SK-N-SH (cell line): Measurements from ENCODE around the gene PLEKHD1. TPM values are rescaled to one million over a fixed set of nuclear protein-coding genes. Genes with fewer than 3 reads are reported as not detected.

ENCODE experiments used
- CTCF ChIA-PET: fragments of 300-600, 350-600 bp; formaldehyde crosslinking; extraction: SDS; loops from one replicate; lab custom pipeline; 2021; lab: Yijun Ruan, JAX
- POLR2A ChIA-PET: fragments of 350-600 bp; sonication (Branson Sonifier 250); formaldehyde crosslinking; extraction: SDS; loops from one replicate; lab custom pipeline; 2020; ENCODE audit warnings: antibody characterized with exemption, inconsistent platforms; lab: Yijun Ruan, JAX
- DNase-seq: peaks from one replicate; pipeline ENCODE4 v3.0.0; 2012
- H2AFZ ChIP-seq: fragments of 200-600 bp; sonication (generic); 2 replicates; pipeline ENCODE4 v1.8.1; 2016; ENCODE audit warnings: antibody characterized with exemption, mild to moderate bottlenecking, low read depth
- H3F3A ChIP-seq: fragments of 200-600 bp; sonication (generic); replicated peaks from 2 replicates; pipeline ENCODE3; 2016; ENCODE audit warnings: antibody characterized with exemption, mild to moderate bottlenecking; ENCODE audit not compliant: insufficient read depth
- H3K27ac ChIP-seq, 2 experiments: fragments of 200-500 bp in 1 of 2; fragments of 200-600 bp in 1 of 2; sonication (Bioruptor generic) in 1 of 2; sonication (generic), shearing (Covaris generic) in 1 of 2; 2 replicates each; pipeline versions ENCODE4 v1.5.1 to v1.6.1; 2014 to 2016; ENCODE audit warnings: low read depth in 2 of 2, inconsistent platforms in 1 of 2, low read length in 1 of 2, mild to moderate bottlenecking in 1 of 2, mixed read lengths in 1 of 2
- H3K27me3 ChIP-seq: fragments of 200-600 bp; sonication (generic), shearing (Covaris generic); 2 replicates; pipeline ENCODE4 v1.6.1; 2016; ENCODE audit warnings: mixed run types; ENCODE audit not compliant: insufficient read depth
- H3K36me3 ChIP-seq, 2 experiments: fragments of 200-500 bp in 1 of 2; fragments of 200-600 bp in 1 of 2; sonication (Bioruptor generic) in 1 of 2; sonication (generic) in 1 of 2; replicated peaks in 1 of 2; 2 replicates each; pipeline versions ENCODE3 to v1.5.1; 2014 to 2016; ENCODE audit warnings: low read length in 1 of 2, mild to moderate bottlenecking in 1 of 2; ENCODE audit not compliant: insufficient read depth in 2 of 2, control insufficient read depth in 1 of 2
- H3K4me1 ChIP-seq, 2 experiments: fragments of 200-500 bp in 1 of 2; fragments of 200-600 bp in 1 of 2; sonication (Bioruptor generic) in 1 of 2; sonication (generic), shearing (Covaris generic) in 1 of 2; 2 replicates each; pipeline versions ENCODE4 v1.5.1 to v1.6.1; 2014 to 2016; ENCODE audit warnings: low read depth in 1 of 2, low read length in 1 of 2, mixed run types in 1 of 2; ENCODE audit not compliant: insufficient read depth in 2 of 2, control insufficient read depth in 1 of 2
- H3K4me2 ChIP-seq: fragments of 200-600 bp; sonication (generic), shearing (Covaris generic); 2 replicates; pipeline ENCODE4 v1.6.1; 2017; ENCODE audit warnings: mixed run types
- H3K4me3 ChIP-seq, 2 experiments: fragments of 200-500 bp in 1 of 2; fragments of 200-600 bp in 1 of 2; sonication (Bioruptor generic) in 1 of 2; sonication (generic), shearing (Covaris generic) in 1 of 2; 2 replicates each; pipeline versions ENCODE4 v1.5.1 to v1.8.1; 2014 to 2016; ENCODE audit warnings: low read depth in 2 of 2, inconsistent platforms in 1 of 2, low read length in 1 of 2, mild to moderate bottlenecking in 1 of 2, mixed read lengths in 1 of 2, moderate library complexity in 1 of 2
- H3K79me2 ChIP-seq: fragments of 200-600 bp; sonication (generic); 2 replicates; pipeline ENCODE4 v1.8.1; 2017; ENCODE audit warnings: mild to moderate bottlenecking; ENCODE audit not compliant: insufficient read depth
- H3K9ac ChIP-seq: fragments of 200-600 bp; sonication (generic); 2 replicates; pipeline ENCODE4 v1.6.1; 2017; ENCODE audit warnings: mixed run types
- H3K9me2 ChIP-seq: fragments of 200-600 bp; sonication (generic); 2 replicates; pipeline ENCODE4 v1.6.1; 2017; ENCODE audit warnings: mixed run types
- H3K9me3 ChIP-seq: fragments of 200-600 bp; sonication (generic); 2 replicates; pipeline ENCODE4 v1.6.1; 2017; ENCODE audit warnings: mixed run types, mild to moderate bottlenecking, moderate library complexity
- H4K20me1 ChIP-seq: fragments of 200-600 bp; sonication (generic); 2 replicates; pipeline ENCODE4 v1.6.1; 2017; ENCODE audit warnings: mild to moderate bottlenecking, mixed run types; ENCODE audit not compliant: insufficient read depth
- ELF1 ChIP-seq: IDR thresholded peaks from 2 replicates; pipeline ENCODE4 v1.4.0; 2012
- EP300 ChIP-seq, 2 experiments: IDR thresholded peaks; 2 replicates each; pipeline versions ENCODE4 v1.4.0 to v1.6.1; 2012; ENCODE audit warnings: borderline replicate concordance in 1 of 2, low read depth in 1 of 2, low read length in 1 of 2
- SMC3 ChIP-seq: IDR thresholded peaks from 2 replicates; pipeline ENCODE4 v1.6.1; 2012; ENCODE audit warnings: low read depth, low read length, improper control_type of control experiment
- YY1 ChIP-seq: IDR thresholded peaks from 2 replicates; pipeline ENCODE4 v1.4.0; 2012; ENCODE audit warnings: low read depth, mild to moderate bottlenecking
- ZBTB33 ChIP-seq: IDR thresholded peaks from 2 replicates; pipeline ENCODE4 v1.4.0; 2012; ENCODE audit warnings: low read depth, borderline replicate concordance
- WGBS: methylation state at CpG from one replicate; pipeline ENCODE4 v1.1.6; 2017; ENCODE audit warnings: low lambda C conversion rate; 5-methylcytosine and 5-hydroxymethylcytosine counted together
- polyA plus RNA-seq, 3 experiments: library from polyadenylated mRNA; depleted of rRNA; stranded (reverse); fragments of >200 nt; gene quantifications; 2 replicates each; pipeline ENCODE4 v1.2.3, GENCODE V29; 2012
- TF ChIP-seq, protein P1 (sequence below): IDR thresholded peaks from 2 replicates; pipeline ENCODE4 v1.4.0; 2012; ENCODE audit warnings: low read depth
- TF ChIP-seq, protein P2 (sequence below): IDR thresholded peaks from 2 replicates; pipeline ENCODE4 v1.6.1; 2012; ENCODE audit warnings: mild to moderate bottlenecking, low read depth, low read length, moderate library complexity
- TF ChIP-seq, protein P3 (sequence below): fragments of 200-600 bp; sonication (generic); IDR thresholded peaks from 2 replicates; pipeline ENCODE4 v1.6.1; 2017; ENCODE audit warnings: antibody characterized with exemption, mild to moderate bottlenecking, moderate library complexity

PLEKHD1 gene
- polyA plus RNA-seq, 1 of the 3 experiments (the other 2 are of a cell fraction) = 0.05 TPM

DNA sequence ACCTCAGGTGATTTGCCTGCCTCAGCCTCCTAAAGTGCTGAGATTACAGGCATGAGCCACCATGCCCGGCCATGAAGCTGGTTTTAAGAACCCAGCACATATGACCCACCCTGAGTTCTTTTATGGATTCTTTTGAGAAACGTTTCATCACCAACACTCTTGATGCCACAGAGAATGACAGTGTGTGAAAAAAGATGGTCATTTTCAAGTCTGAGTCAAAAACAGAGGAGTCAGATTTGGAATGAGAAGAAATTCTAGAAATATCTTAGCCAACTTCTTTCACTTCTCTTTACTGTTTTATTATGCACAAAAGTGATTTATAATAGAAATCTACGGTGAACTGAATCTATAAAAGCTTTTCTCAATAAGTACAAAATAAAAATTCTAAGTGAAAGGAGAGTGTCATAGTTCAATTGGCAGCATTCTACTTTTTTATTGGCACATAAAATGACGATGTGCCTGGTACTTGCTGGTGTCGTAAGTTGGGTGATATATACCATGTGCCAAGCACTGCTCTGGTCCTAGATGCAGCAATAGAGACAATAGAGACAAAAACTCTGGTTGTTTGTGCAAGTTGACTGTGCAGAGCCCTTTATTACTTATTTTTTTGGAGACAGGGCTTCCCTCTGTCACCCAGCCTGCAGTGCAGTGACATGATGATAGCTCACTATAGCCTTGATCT, 56.3 kb downstream of the PLEKHD1 start:
- DNase-seq = no peak
- no peak overlapping the region for H3K4me2 ChIP-seq
- H3K27ac ChIP-seq = no peak overlapping the region
- peaks cover 5% of the 10 kb centered on the region; the same call in 1 of the 2 replicates for H3K27me3 ChIP-seq
- ChIA-PET POLR2A (no interaction called here), CTCF (interaction anchor here (0.6 to 16.4 kb wide), 5 partner anchors 9 to 403 kb away, joined by 3 to 368 read pairs (median 3); partner anchors contain the start of gene CCDC177)
- H3K9ac ChIP-seq = no peak overlapping the region
- H3K9me3 ChIP-seq = no peaks in the 10 kb centered on the region
- H3K36me3 ChIP-seq = no peaks in the 10 kb centered on the region
- no peak overlapping the region for H3K4me3 ChIP-seq
- H3K4me1 ChIP-seq = no peaks in the 10 kb centered on the region
- 62% methylated on average over 5 of the region's 5 CpGs for WGBS
- TF ChIP-seq, protein P1, sequence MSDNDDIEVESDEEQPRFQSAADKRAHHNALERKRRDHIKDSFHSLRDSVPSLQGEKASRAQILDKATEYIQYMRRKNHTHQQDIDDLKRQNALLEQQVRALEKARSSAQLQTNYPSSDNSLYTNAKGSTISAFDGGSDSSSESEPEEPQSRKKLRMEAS = no peak
- TF ChIP-seq YY1 (no peak), EP300 (IDR thresholded peaks at IDR 0.05; ENCODE audit: borderline replicate concordance in 1 of 2, low read depth in 1 of 2, low read length in 1 of 2) (no peak), ELF1 (no peak), ZBTB33 (no peak), SMC3 (no peak)
- TF ChIP-seq, protein P2, sequence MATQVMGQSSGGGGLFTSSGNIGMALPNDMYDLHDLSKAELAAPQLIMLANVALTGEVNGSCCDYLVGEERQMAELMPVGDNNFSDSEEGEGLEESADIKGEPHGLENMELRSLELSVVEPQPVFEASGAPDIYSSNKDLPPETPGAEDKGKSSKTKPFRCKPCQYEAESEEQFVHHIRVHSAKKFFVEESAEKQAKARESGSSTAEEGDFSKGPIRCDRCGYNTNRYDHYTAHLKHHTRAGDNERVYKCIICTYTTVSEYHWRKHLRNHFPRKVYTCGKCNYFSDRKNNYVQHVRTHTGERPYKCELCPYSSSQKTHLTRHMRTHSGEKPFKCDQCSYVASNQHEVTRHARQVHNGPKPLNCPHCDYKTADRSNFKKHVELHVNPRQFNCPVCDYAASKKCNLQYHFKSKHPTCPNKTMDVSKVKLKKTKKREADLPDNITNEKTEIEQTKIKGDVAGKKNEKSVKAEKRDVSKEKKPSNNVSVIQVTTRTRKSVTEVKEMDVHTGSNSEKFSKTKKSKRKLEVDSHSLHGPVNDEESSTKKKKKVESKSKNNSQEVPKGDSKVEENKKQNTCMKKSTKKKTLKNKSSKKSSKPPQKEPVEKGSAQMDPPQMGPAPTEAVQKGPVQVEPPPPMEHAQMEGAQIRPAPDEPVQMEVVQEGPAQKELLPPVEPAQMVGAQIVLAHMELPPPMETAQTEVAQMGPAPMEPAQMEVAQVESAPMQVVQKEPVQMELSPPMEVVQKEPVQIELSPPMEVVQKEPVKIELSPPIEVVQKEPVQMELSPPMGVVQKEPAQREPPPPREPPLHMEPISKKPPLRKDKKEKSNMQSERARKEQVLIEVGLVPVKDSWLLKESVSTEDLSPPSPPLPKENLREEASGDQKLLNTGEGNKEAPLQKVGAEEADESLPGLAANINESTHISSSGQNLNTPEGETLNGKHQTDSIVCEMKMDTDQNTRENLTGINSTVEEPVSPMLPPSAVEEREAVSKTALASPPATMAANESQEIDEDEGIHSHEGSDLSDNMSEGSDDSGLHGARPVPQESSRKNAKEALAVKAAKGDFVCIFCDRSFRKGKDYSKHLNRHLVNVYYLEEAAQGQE = no peak
- TF ChIP-seq, protein P3, sequence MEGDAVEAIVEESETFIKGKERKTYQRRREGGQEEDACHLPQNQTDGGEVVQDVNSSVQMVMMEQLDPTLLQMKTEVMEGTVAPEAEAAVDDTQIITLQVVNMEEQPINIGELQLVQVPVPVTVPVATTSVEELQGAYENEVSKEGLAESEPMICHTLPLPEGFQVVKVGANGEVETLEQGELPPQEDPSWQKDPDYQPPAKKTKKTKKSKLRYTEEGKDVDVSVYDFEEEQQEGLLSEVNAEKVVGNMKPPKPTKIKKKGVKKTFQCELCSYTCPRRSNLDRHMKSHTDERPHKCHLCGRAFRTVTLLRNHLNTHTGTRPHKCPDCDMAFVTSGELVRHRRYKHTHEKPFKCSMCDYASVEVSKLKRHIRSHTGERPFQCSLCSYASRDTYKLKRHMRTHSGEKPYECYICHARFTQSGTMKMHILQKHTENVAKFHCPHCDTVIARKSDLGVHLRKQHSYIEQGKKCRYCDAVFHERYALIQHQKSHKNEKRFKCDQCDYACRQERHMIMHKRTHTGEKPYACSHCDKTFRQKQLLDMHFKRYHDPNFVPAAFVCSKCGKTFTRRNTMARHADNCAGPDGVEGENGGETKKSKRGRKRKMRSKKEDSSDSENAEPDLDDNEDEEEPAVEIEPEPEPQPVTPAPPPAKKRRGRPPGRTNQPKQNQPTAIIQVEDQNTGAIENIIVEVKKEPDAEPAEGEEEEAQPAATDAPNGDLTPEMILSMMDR = no peak
- H3K79me2 ChIP-seq = no peaks in the 10 kb centered on the region
- H3K9me2 ChIP-seq = no peaks in the 10 kb centered on the region
- no peaks in the 10 kb centered on the region for H3F3A ChIP-seq
- no peaks in the 10 kb centered on the region for H4K20me1 ChIP-seq
- no peak overlapping the region for H2AFZ ChIP-seq
